ENCODE data around the gene CHCHD10.

CHCHD10 gene

GRCh38 chr22:23787600-23787896 is 19.8 kb upstream of the CHCHD10 start:
- CTCF ChIA-PET = interaction anchor here (0.9 to 2.4 kb wide), 6 partner anchors 9 to 62 kb away, joined by 3 to 14 read pairs (median 5); partner anchors contain the start of gene CHCHD10
- POLR2A ChIA-PET = interaction anchor here (0.6 kb wide), 1 partner anchor 69 kb away, joined by 5 read pairs; no protein-coding TSS in a partner anchor
- peaks cover under 1 to 26% (median 14%) of the 10 kb centered on the region in 4 experiments for H3K36me3 ChIP-seq (ENCODE audit: control insufficient read depth in 4 of 4, insufficient read depth in 4 of 4, low read length in 3 of 4)
- WGBS (ENCODE audit: insufficient coverage) = 9% methylated on average over 4 of the region's 5 CpGs
- H3K4me1 ChIP-seq (ENCODE audit: control extremely low read depth in 1 of 4, control insufficient read depth in 4 of 4, insufficient read depth in 4 of 4, low read length in 3 of 4) = peaks cover 8 to 46% (median 41%) of the 10 kb centered on the region in 4 experiments
- peak overlapping the region; percentile 93 to 96 for H3K27ac ChIP-seq (ENCODE audit: insufficient read depth in 1 of 2, low read depth in 1 of 2, low read length in 2 of 2, poor library complexity in 1 of 2, severe bottlenecking in 2 of 2)
- peak overlapping the region; percentile 81 to 93 (median 86) for H3K4me3 ChIP-seq (ENCODE audit: control insufficient read depth in 1 of 7, extremely low read depth in 1 of 7, insufficient read depth in 4 of 7, low read depth in 2 of 7, low read length in 6 of 7)
- DNase-seq = no peak
- no peaks in the 10 kb centered on the region for H3K27me3 ChIP-seq (replicated peaks in 2 of 5; ENCODE audit: control insufficient read depth in 4 of 5, insufficient read depth in 5 of 5, low read length in 4 of 5)
- no peaks in the 10 kb centered on the region for H3K9me3 ChIP-seq (ENCODE audit: control extremely low read depth in 1 of 5, control insufficient read depth in 4 of 5, insufficient read depth in 2 of 5, low read depth in 1 of 5, low read length in 4 of 5)

GRCh38 chr22:23786752-23787599 is 19.2 kb upstream of the CHCHD10 start, which contains the start of gene SMARCB1:
SMARCB1 (plus strand) TSS chr22:23786966; CDS start chr22:23787170, 204 bp downstream.
- peak; percentile 79 to 90 (median 89) for DNase-seq
- WGBS (ENCODE audit: insufficient coverage) = 0% methylated on average over 88 of the region's 97 CpGs
- no peaks in the 10 kb centered on the region for H3K27me3 ChIP-seq (replicated peaks in 2 of 5; ENCODE audit: control insufficient read depth in 4 of 5, insufficient read depth in 5 of 5, low read length in 4 of 5)
- H3K4me3 ChIP-seq (ENCODE audit: control insufficient read depth in 1 of 7, extremely low read depth in 1 of 7, insufficient read depth in 4 of 7, low read depth in 2 of 7, low read length in 6 of 7) = peak within 1 kb of the TSS; percentile 81 to 93 (median 86)
- POLR2A ChIA-PET = no interaction called here
- CTCF ChIA-PET = interaction anchor here (0.5 to 2.1 kb wide), 6 partner anchors 12 to 63 kb away, joined by 3 to 9 read pairs (median 4); partner anchors contain the start of gene C22orf15
- H3K27ac ChIP-seq (ENCODE audit: insufficient read depth in 1 of 2, low read depth in 1 of 2, low read length in 2 of 2, poor library complexity in 1 of 2, severe bottlenecking in 2 of 2) = peak within 1 kb of the TSS; percentile 93 to 96
- H3K4me1 ChIP-seq (ENCODE audit: control extremely low read depth in 1 of 4, control insufficient read depth in 4 of 4, insufficient read depth in 4 of 4, low read length in 3 of 4) = peaks cover 8 to 51% (median 43%) of the 10 kb centered on the region in 4 experiments
- peaks cover 0 to 20% (median 9%) of the 10 kb centered on the region in 4 experiments for H3K36me3 ChIP-seq (ENCODE audit: control insufficient read depth in 4 of 4, insufficient read depth in 4 of 4, low read length in 3 of 4)
- H3K9me3 ChIP-seq (ENCODE audit: control extremely low read depth in 1 of 5, control insufficient read depth in 4 of 5, insufficient read depth in 2 of 5, low read depth in 1 of 5, low read length in 4 of 5) = no peaks in the 10 kb centered on the region

- Histone ChIP-seq H3K4me3 (ENCODE audit: control insufficient read depth in 1 of 7, extremely low read depth in 1 of 7, insufficient read depth in 4 of 7, low read depth in 2 of 7, low read length in 6 of 7) (peak overlapping the region; percentile 81 to 93 (median 86)), H3K9me3 (ENCODE audit: control extremely low read depth in 1 of 5, control insufficient read depth in 4 of 5, insufficient read depth in 2 of 5, low read depth in 1 of 5, low read length in 4 of 5) (no peaks in the 10 kb centered on the region), H3K27me3 (replicated peaks in 2 of 5; ENCODE audit: control insufficient read depth in 4 of 5, insufficient read depth in 5 of 5, low read length in 4 of 5) (no peaks in the 10 kb centered on the region), H3K36me3 (ENCODE audit: control insufficient read depth in 4 of 4, insufficient read depth in 4 of 4, low read length in 3 of 4) (peaks cover 0 to 13% (median 2%) of the 10 kb centered on the region in 4 experiments), H3K27ac (ENCODE audit: insufficient read depth in 1 of 2, low read depth in 1 of 2, low read length in 2 of 2, poor library complexity in 1 of 2, severe bottlenecking in 2 of 2) (peak overlapping the region; percentile 93 to 96), H3K4me1 (ENCODE audit: control extremely low read depth in 1 of 4, control insufficient read depth in 4 of 4, insufficient read depth in 4 of 4, low read length in 3 of 4) (peaks cover 8 to 52% (median 46%) of the 10 kb centered on the region in 4 experiments)
- no peak for DNase-seq
- WGBS (ENCODE audit: insufficient coverage) = 75% methylated on average over 4 of the region's 9 CpGs
- ChIA-PET CTCF (interaction anchor here (0.7 to 2.1 kb wide), 6 partner anchors 12 to 64 kb away, joined by 3 to 9 read pairs (median 4); no protein-coding TSS in a partner anchor), POLR2A (interaction anchor here (0.6 kb wide), 1 partner anchor 8 kb away, joined by 3 read pairs; no protein-coding TSS in a partner anchor)
Measured at GRCh38 chr22:23786261-23786710, 18.5 kb upstream of the CHCHD10 start.

- no peaks in the 10 kb centered on the region for H3K9me3 ChIP-seq (ENCODE audit: control extremely low read depth in 1 of 5, control insufficient read depth in 4 of 5, insufficient read depth in 2 of 5, low read depth in 1 of 5, low read length in 4 of 5)
- H3K4me1 ChIP-seq (ENCODE audit: control extremely low read depth in 1 of 4, control insufficient read depth in 4 of 4, insufficient read depth in 4 of 4, low read length in 3 of 4) = peaks cover 8 to 52% (median 46%) of the 10 kb centered on the region in 4 experiments
- DNase-seq = peak; percentile 60 to 92 (median 92)
- peaks cover 0 to 3% (median 0%) of the 10 kb centered on the region in 4 experiments for H3K36me3 ChIP-seq (ENCODE audit: control insufficient read depth in 4 of 4, insufficient read depth in 4 of 4, low read length in 3 of 4)
- ChIA-PET CTCF (interaction anchor here (0.9 to 1.4 kb wide), 4 partner anchors 9 to 65 kb away, joined by 3 to 8 read pairs (median 4); no protein-coding TSS in a partner anchor), POLR2A (interaction anchor here (0.6 to 1.6 kb wide), 2 partner anchors 13 to 206 kb away, joined by 4 to 5 read pairs; no protein-coding TSS in a partner anchor)
- H3K4me3 ChIP-seq (ENCODE audit: control insufficient read depth in 1 of 7, extremely low read depth in 1 of 7, insufficient read depth in 4 of 7, low read depth in 2 of 7, low read length in 6 of 7) = peak overlapping the region in 3 of 7 experiments; percentile 19 to 30 (median 28)
- WGBS (ENCODE audit: insufficient coverage) = 15% methylated on average over 7 of the region's 8 CpGs
- no peak overlapping the region for H3K27ac ChIP-seq (ENCODE audit: insufficient read depth in 1 of 2, low read depth in 1 of 2, low read length in 2 of 2, poor library complexity in 1 of 2, severe bottlenecking in 2 of 2)
- H3K27me3 ChIP-seq (replicated peaks in 2 of 5; ENCODE audit: control insufficient read depth in 4 of 5, insufficient read depth in 5 of 5, low read length in 4 of 5) = no peaks in the 10 kb centered on the region
Measured at GRCh38 chr22:23784215-23784732, 16.5 kb upstream of the CHCHD10 start.

- Histone ChIP-seq H3K27me3 (replicated peaks in 2 of 5; ENCODE audit: control insufficient read depth in 4 of 5, insufficient read depth in 5 of 5, low read length in 4 of 5) (no peaks in the 10 kb centered on the region), H3K4me1 (ENCODE audit: control extremely low read depth in 1 of 4, control insufficient read depth in 4 of 4, insufficient read depth in 4 of 4, low read length in 3 of 4) (peaks cover 8 to 51% (median 44%) of the 10 kb centered on the region in 4 experiments), H3K36me3 (ENCODE audit: control insufficient read depth in 4 of 4, insufficient read depth in 4 of 4, low read length in 3 of 4) (no peaks in the 10 kb centered on the region), H3K9me3 (ENCODE audit: control extremely low read depth in 1 of 5, control insufficient read depth in 4 of 5, insufficient read depth in 2 of 5, low read depth in 1 of 5, low read length in 4 of 5) (no peaks in the 10 kb centered on the region), H3K27ac (ENCODE audit: insufficient read depth in 1 of 2, low read depth in 1 of 2, low read length in 2 of 2, poor library complexity in 1 of 2, severe bottlenecking in 2 of 2) (peak overlapping the region; percentile 6 to 7), H3K4me3 (ENCODE audit: control insufficient read depth in 1 of 7, extremely low read depth in 1 of 7, insufficient read depth in 4 of 7, low read depth in 2 of 7, low read length in 6 of 7) (peak overlapping the region in 1 of 7 experiments; percentile 30)
- no peak for DNase-seq
- POLR2A ChIA-PET = interaction anchor here (1.6 kb wide), 1 partner anchor 12 kb away, joined by 4 read pairs; no protein-coding TSS in a partner anchor
- WGBS (ENCODE audit: insufficient coverage) = 89% methylated on average over 10 of the region's 15 CpGs
- CTCF ChIA-PET = interaction anchor here (0.9 to 1.3 kb wide), 2 partner anchors 9 to 66 kb away, joined by 3 to 8 read pairs; no protein-coding TSS in a partner anchor
Measured at GRCh38 chr22:23783265-23784150, 15.7 kb upstream of the CHCHD10 start.

- CTCF ChIA-PET = no interaction called here
- Histone ChIP-seq H3K4me3 (ENCODE audit: control insufficient read depth in 1 of 7, extremely low read depth in 1 of 7, insufficient read depth in 4 of 7, low read depth in 2 of 7, low read length in 6 of 7) (no peak overlapping the region), H3K36me3 (ENCODE audit: control insufficient read depth in 4 of 4, insufficient read depth in 4 of 4, low read length in 3 of 4) (no peaks in the 10 kb centered on the region), H3K4me1 (ENCODE audit: control extremely low read depth in 1 of 4, control insufficient read depth in 4 of 4, insufficient read depth in 4 of 4, low read length in 3 of 4) (peaks cover 3 to 43% (median 37%) of the 10 kb centered on the region in 4 experiments), H3K27me3 (replicated peaks in 2 of 5; ENCODE audit: control insufficient read depth in 4 of 5, insufficient read depth in 5 of 5, low read length in 4 of 5) (no peaks in the 10 kb centered on the region), H3K27ac (ENCODE audit: insufficient read depth in 1 of 2, low read depth in 1 of 2, low read length in 2 of 2, poor library complexity in 1 of 2, severe bottlenecking in 2 of 2) (peak overlapping the region in 1 of 2 experiments; percentile 7), H3K9me3 (ENCODE audit: control extremely low read depth in 1 of 5, control insufficient read depth in 4 of 5, insufficient read depth in 2 of 5, low read depth in 1 of 5, low read length in 4 of 5) (no peaks in the 10 kb centered on the region)
- no peak for DNase-seq
- POLR2A ChIA-PET = interaction anchor here (0.7 kb wide), 1 partner anchor 9 kb away, joined by 7 read pairs; no protein-coding TSS in a partner anchor
- WGBS (ENCODE audit: insufficient coverage) = no CpG with 5 or more reads among the region's 1 CpG
Measured at GRCh38 chr22:23782703-23783102, 14.9 kb upstream of the CHCHD10 start.

Data from common myeloid progenitor, CD34-positive (primary cell).